ENCODE measurements around the gene PFAS.

DNA sequence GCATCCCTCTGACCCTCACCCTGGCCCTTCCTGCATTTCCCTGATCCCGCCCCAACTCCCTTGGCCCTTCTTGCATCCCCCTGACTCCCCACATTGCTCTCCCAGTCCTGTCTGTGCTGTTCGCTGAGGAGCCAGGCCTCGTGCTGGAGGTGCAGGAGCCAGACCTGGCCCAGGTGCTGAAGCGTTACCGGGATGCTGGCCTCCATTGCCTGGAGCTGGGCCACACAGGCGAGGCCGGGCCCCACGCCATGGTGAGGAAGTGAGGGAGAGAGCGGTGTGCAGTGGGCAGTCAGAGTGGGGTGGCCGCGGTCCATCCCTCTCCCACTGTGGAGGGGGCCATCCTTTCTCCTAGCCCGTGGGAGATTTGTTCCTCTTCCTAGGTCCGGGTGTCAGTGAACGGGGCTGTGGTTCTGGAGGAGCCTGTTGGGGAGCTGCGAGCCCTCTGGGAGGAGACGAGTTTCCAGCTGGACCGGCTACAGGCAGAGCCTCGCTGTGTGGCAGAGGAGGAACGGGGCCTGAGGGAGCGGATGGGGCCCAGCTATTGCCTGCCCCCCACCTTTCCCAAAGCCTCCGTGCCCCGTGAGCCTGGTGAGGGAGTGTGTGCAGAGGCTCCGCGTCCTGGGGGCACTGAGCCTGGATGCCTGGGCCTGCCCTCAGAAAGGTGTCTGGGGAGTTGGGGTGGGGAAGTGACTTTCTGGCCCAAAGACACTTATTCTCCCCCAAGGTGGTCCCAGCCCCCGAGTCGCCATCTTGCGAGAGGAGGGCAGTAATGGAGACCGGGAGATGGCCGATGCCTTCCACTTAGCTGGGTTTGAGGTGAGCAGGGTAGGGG lies 17.8 kb downstream of the PFAS start:
- TF ChIP-seq CTCF (IDR thresholded peaks at IDR 0.05) = no peak
- no peak for TF ChIP-seq POLR2A (IDR thresholded peaks at IDR 0.05)
